ENCODE results near the gene CLEC3A. TPM values are rescaled to one million over a fixed set of nuclear protein-coding genes. Genes with fewer than 3 reads are reported as not detected.
A peak's percentile ranks its signal among the peaks of the same experiment; 100 is the strongest.
"Not testable (repeated sequence)": the region's sequence is repeated elsewhere in the genome, so short reads cannot be mapped to it uniquely, and the experiment has no call there.

The CLEC3A gene
- total RNA-seq, 1 experiment from 2014 or later, result not detected

GRCh38 chr16:78028018-78028417 is 5.7 kb downstream of the CLEC3A start:
- DNase-seq (ENCODE audit: low read depth), result no peak

DNA sequence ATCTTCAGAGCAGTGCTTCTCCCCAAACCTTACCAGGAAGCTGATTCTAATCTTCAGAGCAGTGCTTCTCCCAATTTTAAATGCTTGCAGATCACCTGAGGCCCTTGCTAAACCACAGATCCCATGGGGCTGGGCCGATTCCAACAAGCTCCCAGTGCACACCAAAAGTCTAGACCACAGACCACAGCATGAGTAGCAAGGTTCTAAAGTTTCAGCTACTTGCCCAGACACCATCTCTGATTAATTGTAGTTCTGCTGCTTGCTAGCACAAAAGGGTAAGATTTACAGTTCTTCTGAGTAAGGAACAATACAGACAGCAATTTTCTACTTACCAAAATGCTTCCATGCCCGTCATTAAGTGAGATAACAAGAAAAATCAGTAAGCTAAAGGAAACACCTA is 12.2 kb downstream of the CLEC3A start:
- DNase-seq (ENCODE audit: low read depth), result no peak

GRCh38 chr16:78035012-78035411 is 12.7 kb downstream of the CLEC3A start:
- DNase-seq (ENCODE audit: low read depth), result no peak

GRCh38 chr16:78040396-78040795 is 18.0 kb downstream of the CLEC3A start:
- DNase-seq (ENCODE audit: low read depth), result no peak

DNA sequence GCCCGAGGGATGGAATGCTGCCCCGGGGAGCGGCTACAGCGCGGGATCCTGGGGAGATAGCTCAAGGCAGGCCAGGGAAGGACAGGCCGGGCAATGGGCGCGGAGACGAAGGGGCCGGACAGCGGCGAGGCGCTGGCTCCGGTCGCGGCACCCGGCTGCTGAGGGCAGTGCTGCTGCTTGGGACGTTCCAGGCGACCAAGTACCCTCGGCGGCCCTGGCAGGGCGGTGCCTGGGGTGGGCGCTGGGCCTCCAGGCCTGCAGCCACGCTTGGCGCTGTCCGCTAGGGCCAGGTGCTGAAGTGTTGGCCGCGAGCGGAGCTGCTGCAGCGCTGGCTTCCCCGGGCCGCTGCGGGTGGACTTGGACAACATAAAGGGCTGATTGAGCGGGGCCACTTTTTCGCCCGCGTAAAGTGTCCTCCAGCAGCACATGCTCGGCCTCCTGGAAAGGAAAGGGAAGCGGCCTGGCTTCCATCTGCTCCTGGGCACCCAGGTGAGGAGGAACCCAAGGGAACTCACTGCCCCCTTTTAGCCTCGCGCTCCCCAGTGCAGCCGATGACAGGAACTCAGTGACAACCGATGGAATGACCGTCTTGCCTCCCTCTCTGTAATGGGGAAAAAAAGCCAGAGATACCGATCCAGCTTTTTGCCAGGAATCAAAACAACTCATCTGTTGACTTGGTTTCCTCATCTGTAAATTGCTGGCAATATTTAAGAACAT is 23.7 kb downstream of the CLEC3A start:
- DNase-seq (ENCODE audit: low read depth), result peak; percentile 86

DNA sequence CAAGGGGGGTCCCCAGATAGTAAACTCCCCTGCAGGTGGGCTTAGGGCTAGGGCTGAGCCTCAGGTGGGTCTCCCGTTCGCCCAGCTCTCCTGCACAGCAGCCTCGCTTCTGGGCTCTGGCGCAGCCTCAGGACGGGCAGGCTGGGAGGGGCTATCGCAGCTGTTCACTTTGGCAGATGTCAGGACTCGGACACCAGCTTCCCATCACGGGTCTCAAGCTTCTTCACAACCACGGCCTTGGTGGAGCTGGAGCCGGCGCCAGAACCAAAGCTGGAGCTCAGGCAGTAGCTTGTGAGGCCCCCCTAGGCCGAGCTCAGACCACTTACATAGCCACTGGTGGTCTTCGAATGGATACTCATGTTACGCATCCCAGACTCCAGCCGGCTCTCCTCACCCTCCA is 26.0 kb downstream of the CLEC3A start:
- DNase-seq (ENCODE audit: low read depth), result no peak

- no peak for DNase-seq (ENCODE audit: low read depth)
Observed at GRCh38 chr16:78050734-78051400, 28.5 kb downstream of the CLEC3A start.

- no peak for DNase-seq (ENCODE audit: low read depth)
Observed at GRCh38 chr16:78057803-78058564, 35.6 kb downstream of the CLEC3A start.

- DNase-seq (ENCODE audit: low read depth), result not testable (repeated sequence)
Observed at GRCh38 chr16:78059806-78060205, 37.5 kb downstream of the CLEC3A start.

- no peak for DNase-seq (ENCODE audit: low read depth)
Observed at GRCh38 chr16:78060295-78060694, 37.9 kb downstream of the CLEC3A start.

DNA sequence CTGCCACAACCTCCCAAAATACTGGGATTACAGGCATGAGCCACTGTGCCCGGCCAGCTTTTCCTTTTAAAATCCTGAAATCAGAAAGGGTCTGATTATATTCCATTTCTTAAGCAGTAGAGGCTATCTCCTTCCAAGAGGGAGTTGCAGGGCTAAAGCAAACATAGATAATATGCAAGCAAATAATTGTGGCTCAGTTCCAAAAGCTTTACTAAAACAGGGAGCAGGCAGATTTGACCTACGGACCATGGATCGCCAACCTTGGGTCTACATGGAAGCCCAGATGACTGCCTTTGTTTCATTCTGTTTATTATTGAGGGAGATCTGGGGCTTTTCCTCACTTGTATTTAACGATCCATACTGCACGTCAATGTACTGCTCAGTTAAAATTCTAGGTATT is 38.5 kb downstream of the CLEC3A start:
- no peak for DNase-seq (ENCODE audit: low read depth)

DNA sequence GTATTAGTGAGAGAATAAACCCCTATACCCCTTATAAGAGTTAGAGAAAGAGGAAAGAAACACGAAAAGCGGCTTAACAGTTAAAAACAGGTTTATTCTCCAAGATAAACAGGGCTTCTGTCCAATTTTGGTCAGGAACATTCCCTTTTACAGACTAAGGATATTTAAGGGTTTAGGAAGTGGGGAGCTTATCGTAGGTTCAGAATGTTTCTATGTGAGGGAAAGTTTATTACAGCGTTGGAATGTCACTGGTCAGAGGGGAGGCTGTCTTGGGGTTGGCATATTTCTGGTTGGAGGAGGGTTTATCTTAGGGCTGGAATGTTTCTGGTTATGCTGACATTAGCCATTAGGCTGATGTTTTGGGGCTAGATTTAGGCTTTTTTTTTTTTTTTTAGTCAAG is 43.0 kb downstream of the CLEC3A start:
- DNase-seq (ENCODE audit: low read depth), result no peak

- no peak for DNase-seq (ENCODE audit: low read depth)
Observed at GRCh38 chr16:78069913-78070312, 47.6 kb downstream of the CLEC3A start.

DNA sequence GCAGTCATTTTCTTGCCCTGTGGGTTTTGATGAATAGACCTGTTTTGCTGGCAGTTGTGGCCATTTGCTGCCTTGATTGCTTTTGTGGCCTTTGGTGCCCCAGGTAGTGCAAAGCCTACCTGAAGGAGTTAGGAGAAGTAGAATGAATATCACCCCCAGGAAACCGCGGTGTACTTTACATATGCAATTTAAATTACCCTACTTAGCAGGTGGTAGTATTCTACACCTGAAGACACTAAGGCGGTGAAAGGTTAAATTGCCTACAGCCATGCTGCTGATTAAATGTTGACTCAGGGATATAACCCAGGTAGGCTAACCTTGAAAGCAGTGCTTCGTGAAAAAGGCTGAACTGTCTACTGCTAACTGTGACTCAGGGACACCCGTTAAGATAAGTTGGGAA is 49.9 kb downstream of the CLEC3A start:
- DNase-seq (ENCODE audit: low read depth), result no peak

DNA sequence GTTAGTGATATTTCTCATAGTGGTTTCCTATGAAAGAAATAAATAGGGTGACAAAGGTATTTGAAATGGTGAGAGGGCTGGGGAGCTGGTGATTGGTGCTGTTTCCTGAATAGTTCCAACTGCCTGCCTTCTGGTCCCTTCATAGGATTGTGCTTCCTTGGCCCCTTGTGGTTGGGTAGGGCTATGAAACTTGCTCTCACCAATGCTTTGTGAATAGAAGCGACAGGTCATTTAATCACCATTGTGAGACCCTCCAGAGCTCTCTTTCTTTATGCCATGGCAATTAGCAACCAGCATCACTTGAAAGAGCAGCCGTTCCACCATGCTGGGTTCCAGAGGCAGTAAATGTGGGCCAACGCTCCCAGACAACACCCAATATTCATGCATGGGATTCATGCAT is 53.5 kb downstream of the CLEC3A start:
- DNase-seq (ENCODE audit: low read depth), result no peak

GRCh38 chr16:78081341-78081740 is 59.0 kb downstream of the CLEC3A start:
- no peak for DNase-seq (ENCODE audit: low read depth)

Other genes with a start within 250 kb of the CLEC3A start
- gene VAT1L, start 234.0 kb upstream of the CLEC3A start, total RNA-seq (2014; rRNA removed; shearing (Covaris generic)), result 1.5 and 1.7 TPM in 2 replicates
- 21.1 and 69.6 TPM in 2 replicates for gene WWOX, start 77.1 kb downstream of the CLEC3A start, total RNA-seq (2014; rRNA removed; shearing (Covaris generic))

Measured in Daoy (cell line).